ENCODE data around the gene CCSER1.
"Not testable (repeated sequence)": the region's sequence is repeated elsewhere in the genome, so short reads cannot be mapped to it uniquely, and the experiment has no call there.

Gene CCSER1

DNA sequence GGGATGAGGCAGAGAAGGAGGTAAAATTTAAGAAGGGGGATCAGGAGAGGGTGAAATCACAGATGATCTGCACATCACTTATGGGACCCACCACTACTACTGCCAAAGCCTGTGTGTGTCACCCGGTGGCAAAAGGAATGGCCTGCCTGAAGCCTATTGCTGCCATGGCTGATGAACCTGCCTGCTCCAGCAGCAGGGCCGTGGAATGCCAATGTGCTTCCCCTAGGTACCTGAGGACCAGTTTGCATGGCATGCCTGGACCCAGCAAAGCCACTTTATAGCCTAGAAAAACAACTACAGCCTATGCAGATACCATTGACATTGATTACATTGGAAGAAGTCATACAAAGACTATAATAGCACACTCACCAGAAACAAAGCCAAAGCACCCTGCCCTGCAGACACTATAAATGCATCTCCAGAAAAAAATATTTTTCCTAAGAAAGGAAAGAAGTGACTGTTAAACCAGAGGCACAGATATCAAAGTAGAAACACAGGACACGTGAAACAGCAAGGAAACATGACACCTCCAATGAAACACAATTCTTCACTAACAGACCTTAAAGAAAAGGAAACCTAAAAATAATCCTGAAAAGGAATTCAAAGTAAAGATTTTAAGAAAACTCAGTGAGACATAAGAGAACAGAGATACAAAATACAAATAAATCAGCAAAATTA is 1495.9 kb downstream of the CCSER1 start:
- ChIA-PET CTCF (no interaction called here), POLR2A (no interaction called here)
- TF ChIP-seq, protein P1, sequence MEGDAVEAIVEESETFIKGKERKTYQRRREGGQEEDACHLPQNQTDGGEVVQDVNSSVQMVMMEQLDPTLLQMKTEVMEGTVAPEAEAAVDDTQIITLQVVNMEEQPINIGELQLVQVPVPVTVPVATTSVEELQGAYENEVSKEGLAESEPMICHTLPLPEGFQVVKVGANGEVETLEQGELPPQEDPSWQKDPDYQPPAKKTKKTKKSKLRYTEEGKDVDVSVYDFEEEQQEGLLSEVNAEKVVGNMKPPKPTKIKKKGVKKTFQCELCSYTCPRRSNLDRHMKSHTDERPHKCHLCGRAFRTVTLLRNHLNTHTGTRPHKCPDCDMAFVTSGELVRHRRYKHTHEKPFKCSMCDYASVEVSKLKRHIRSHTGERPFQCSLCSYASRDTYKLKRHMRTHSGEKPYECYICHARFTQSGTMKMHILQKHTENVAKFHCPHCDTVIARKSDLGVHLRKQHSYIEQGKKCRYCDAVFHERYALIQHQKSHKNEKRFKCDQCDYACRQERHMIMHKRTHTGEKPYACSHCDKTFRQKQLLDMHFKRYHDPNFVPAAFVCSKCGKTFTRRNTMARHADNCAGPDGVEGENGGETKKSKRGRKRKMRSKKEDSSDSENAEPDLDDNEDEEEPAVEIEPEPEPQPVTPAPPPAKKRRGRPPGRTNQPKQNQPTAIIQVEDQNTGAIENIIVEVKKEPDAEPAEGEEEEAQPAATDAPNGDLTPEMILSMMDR (IDR thresholded peaks at IDR 0.05; ENCODE audit: control extremely low read depth, extremely low read depth, low read depth, missing control alignments): no peak
- no peak for DNase-seq (ENCODE audit: extremely low spot score)

- DNase-seq (ENCODE audit: extremely low spot score); CTCF ChIA-PET; POLR2A ChIA-PET: not testable (repeated sequence)
These were observed 1496.4 kb downstream of the CCSER1 start for GRCh38 chr4:91623603-91623967.

GRCh38 chr4:91630054-91630453 is 1502.9 kb downstream of the CCSER1 start:
- ChIA-PET POLR2A (no interaction called here), CTCF (no interaction called here)
- TF ChIP-seq, protein P1 (IDR thresholded peaks at IDR 0.05; ENCODE audit: control extremely low read depth, extremely low read depth, low read depth, missing control alignments): no peak
- no peak for DNase-seq (ENCODE audit: extremely low spot score)

GRCh38 chr4:91630764-91631163 is 1503.6 kb downstream of the CCSER1 start:
- ChIA-PET CTCF (no interaction called here), POLR2A (no interaction called here)
- TF ChIP-seq, protein P1 (IDR thresholded peaks at IDR 0.05; ENCODE audit: control extremely low read depth, extremely low read depth, low read depth, missing control alignments): no peak
- no peak for DNase-seq (ENCODE audit: extremely low spot score)

- TF ChIP-seq, protein P1 (IDR thresholded peaks at IDR 0.05; ENCODE audit: control extremely low read depth, extremely low read depth, low read depth, missing control alignments): no peak
- ChIA-PET POLR2A (no interaction called here), CTCF (no interaction called here)
- DNase-seq (ENCODE audit: extremely low spot score): no peak
These were observed 1504.1 kb downstream of the CCSER1 start for GRCh38 chr4:91631335-91631734.

DNA sequence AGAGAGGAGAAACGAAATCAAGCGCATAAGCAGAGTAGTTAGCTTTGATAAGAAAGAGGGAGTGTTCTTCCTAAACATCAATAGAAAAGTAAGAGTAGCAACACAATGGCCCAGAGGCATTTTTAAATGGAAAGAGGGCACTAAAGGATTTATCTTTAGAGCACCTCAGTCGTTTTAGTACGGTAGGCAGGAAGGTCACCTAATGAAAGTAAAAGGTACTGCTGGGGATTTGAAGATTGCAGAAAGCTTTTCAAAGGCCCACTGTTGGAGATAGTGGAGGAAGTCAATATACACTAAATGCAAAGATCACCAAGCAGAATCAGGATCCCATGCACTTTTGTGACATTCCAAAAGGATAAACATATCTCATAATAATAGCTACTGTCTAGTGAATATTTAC is 1508.9 kb downstream of the CCSER1 start:
- ChIA-PET POLR2A (no interaction called here), CTCF (no interaction called here)
- DNase-seq (ENCODE audit: extremely low spot score): no peak
- TF ChIP-seq, protein P1 (IDR thresholded peaks at IDR 0.05; ENCODE audit: control extremely low read depth, extremely low read depth, low read depth, missing control alignments): no peak
